Natural killer cell treated with Interleukin-12 subunit alpha and Interleukin-12 subunit beta and Interleukin-15 and Interleukin-18, amount 100 ng/mL, for 72 hours (primary cell): ENCODE results near the gene ADAM12. TPM values are rescaled to one million over a fixed set of nuclear protein-coding genes. Genes with fewer than 3 reads are reported as not detected.
"Not testable (repeated sequence)": the region's sequence is repeated elsewhere in the genome, so short reads cannot be mapped to it uniquely, and the experiment has no call there.

ENCODE experiments used
- ATAC-seq, 2 donors: fragments of 150-1000 bp; cut with Tn5 transposase in 1 of 2; sonication (Bioruptor Pico), chemical (Tn5 transposase) in 1 of 2; 2 replicates each; pipeline ENCODE4 v1.10.0; 2021
- DNase-seq: peaks from one replicate; pipeline ENCODE4 v3.0.0; 2022; ENCODE audit warnings: low spot score
- H3K27ac Mint-ChIP-seq, 2 donors: 1 replicate in 1 of 2; 2 replicates in 1 of 2; pipeline ENCODE4 v1.8.0; 2022; ENCODE audit warnings: mixed read lengths in 2 of 2, mild to moderate bottlenecking in 1 of 2, moderate library complexity in 1 of 2
- H3K27me3 Mint-ChIP-seq, 2 donors: 1 replicate in 1 of 2; 2 replicates in 1 of 2; pipeline ENCODE4 v1.8.0; 2022; ENCODE audit warnings: mixed read lengths in 2 of 2
- H3K36me3 Mint-ChIP-seq: one replicate; pipeline ENCODE4 v1.8.0; 2022; ENCODE audit warnings: mixed read lengths
- H3K4me1 Mint-ChIP-seq, 2 donors: 1 replicate in 1 of 2; 2 replicates in 1 of 2; pipeline ENCODE4 v1.8.0; 2022; ENCODE audit warnings: low read depth in 2 of 2, mixed read lengths in 2 of 2, mild to moderate bottlenecking in 1 of 2
- H3K4me3 Mint-ChIP-seq: one replicate; pipeline ENCODE4 v1.8.0; 2022; ENCODE audit warnings: mixed read lengths
- H3K9me3 Mint-ChIP-seq: 2 replicates; pipeline ENCODE4 v1.8.0; 2022; ENCODE audit warnings: mixed read lengths
- total RNA-seq, 2 donors: library from RNA; stranded (reverse); gene quantifications; one replicate each; pipeline ENCODE4 v1.2.3, GENCODE V29; 2022

The ADAM12 gene
- total RNA-seq, 2 donors from 2014 or later, result 0.06 to 0.48 TPM

- no peak for ATAC-seq
- Mint-ChIP-seq H3K4me3 (no peak overlapping the region), H3K27ac (no peak overlapping the region), H3K36me3 (no peaks in the 10 kb centered on the region), H3K4me1 (no peaks in the 10 kb centered on the region), H3K27me3 (peaks cover 24 to 27% of the 10 kb centered on the region in 2 donors), H3K9me3 (no peaks in the 10 kb centered on the region)
- DNase-seq, result no peak
Measured at GRCh38 chr10:126394948-126395347, 6.7 kb upstream of the ADAM12 start.

- no peaks in the 10 kb centered on the region for H3K4me1 Mint-ChIP-seq
Measured at GRCh38 chr10:126393076-126393475, 4.8 kb upstream of the ADAM12 start.

GRCh38 chr10:126392469-126392868 lies 4.2 kb upstream of the ADAM12 start:
- Mint-ChIP-seq H3K9me3 (no peaks in the 10 kb centered on the region), H3K4me1 (no peaks in the 10 kb centered on the region), H3K27me3 (peaks cover 27 to 28% of the 10 kb centered on the region in 2 donors), H3K36me3 (no peaks in the 10 kb centered on the region), H3K27ac (no peak overlapping the region), H3K4me3 (no peak overlapping the region)
- ATAC-seq (no peak), DNase-seq (no peak)

More at GRCh38 chr10:126393076-126393475, 4.8 kb upstream of the ADAM12 start:
- no peaks in the 10 kb centered on the region for H3K9me3 Mint-ChIP-seq
- H3K27ac Mint-ChIP-seq, result no peak overlapping the region
- H3K36me3 Mint-ChIP-seq, result no peaks in the 10 kb centered on the region
- peaks cover 26 to 27% of the 10 kb centered on the region in 2 donors for H3K27me3 Mint-ChIP-seq
- ATAC-seq, result no peak
- no peak overlapping the region for H3K4me3 Mint-ChIP-seq
- no peak for DNase-seq

- H3K36me3 Mint-ChIP-seq, result peaks cover 3% of the 10 kb centered on the region
- no peaks in the 10 kb centered on the region for H3K9me3 Mint-ChIP-seq
- H3K27me3 Mint-ChIP-seq, result peaks cover 30 to 31% of the 10 kb centered on the region in 2 donors
- no peak overlapping the region for H3K27ac Mint-ChIP-seq
- ATAC-seq, result no peak
- DNase-seq, result no peak
- H3K4me3 Mint-ChIP-seq, result no peak overlapping the region
- H3K4me1 Mint-ChIP-seq, result peaks cover 3% of the 10 kb centered on the region in 2 donors
Measured at GRCh38 chr10:126392068-126392467, 3.8 kb upstream of the ADAM12 start.

GRCh38 chr10:126391192-126391885 lies 3.1 kb upstream of the ADAM12 start:
- ATAC-seq, result no peak
- no peak for DNase-seq
- no peak overlapping the region for H3K4me3 Mint-ChIP-seq

GRCh38 chr10:126390324-126390723 lies 2.0 kb upstream of the ADAM12 start:
- ATAC-seq, result no peak
- Mint-ChIP-seq H3K9me3 (no peaks in the 10 kb centered on the region), H3K27me3 (peaks cover 38 to 39% of the 10 kb centered on the region in 2 donors), H3K27ac (no peak overlapping the region), H3K36me3 (peaks cover 8% of the 10 kb centered on the region), H3K4me3 (no peak overlapping the region), H3K4me1 (peaks cover 7% of the 10 kb centered on the region in 2 donors)
- DNase-seq, result no peak

More at GRCh38 chr10:126391192-126391885, 3.1 kb upstream of the ADAM12 start:
- Mint-ChIP-seq H3K27me3 (peaks cover 32 to 38% of the 10 kb centered on the region in 2 donors), H3K4me1 (peaks cover 7% of the 10 kb centered on the region in 2 donors), H3K36me3 (peaks cover 8% of the 10 kb centered on the region), H3K27ac (no peak overlapping the region), H3K9me3 (no peaks in the 10 kb centered on the region)

GRCh38 chr10:126387041-126387921 lies 996 bp downstream of the ADAM12 start:
- H3K4me3 Mint-ChIP-seq, result peak overlapping the region; percentile 82
- H3K27me3 Mint-ChIP-seq, result peaks cover 45 to 51% of the 10 kb centered on the region in 2 donors
- peak overlapping the region in 1 of 2 donors; percentile 38 for H3K27ac Mint-ChIP-seq
- DNase-seq (no peak), ATAC-seq (no peak)
- peaks cover 7% of the 10 kb centered on the region in 2 donors for H3K4me1 Mint-ChIP-seq
- peaks cover 8% of the 10 kb centered on the region for H3K36me3 Mint-ChIP-seq
- no peaks in the 10 kb centered on the region for H3K9me3 Mint-ChIP-seq

GRCh38 chr10:126384269-126384873 lies 3.9 kb downstream of the ADAM12 start:
- Mint-ChIP-seq H3K9me3 (no peaks in the 10 kb centered on the region), H3K27ac (no peak overlapping the region), H3K27me3 (peaks cover 30 to 36% of the 10 kb centered on the region in 2 donors), H3K4me1 (peaks cover 7% of the 10 kb centered on the region in 2 donors), H3K36me3 (peaks cover 8% of the 10 kb centered on the region), H3K4me3 (no peak overlapping the region)
- DNase-seq (no peak), ATAC-seq (no peak)

GRCh38 chr10:126380352-126381076 lies 7.8 kb downstream of the ADAM12 start:
- no peak overlapping the region for H3K27ac Mint-ChIP-seq
- H3K9me3 Mint-ChIP-seq, result peaks cover 3% of the 10 kb centered on the region
- DNase-seq (no peak), ATAC-seq (no peak)
- no peaks in the 10 kb centered on the region for H3K36me3 Mint-ChIP-seq
- H3K4me1 Mint-ChIP-seq, result no peaks in the 10 kb centered on the region
- H3K4me3 Mint-ChIP-seq, result no peak overlapping the region
- peaks cover 16% of the 10 kb centered on the region in 2 donors for H3K27me3 Mint-ChIP-seq

- not testable (repeated sequence) for H3K36me3 Mint-ChIP-seq, H3K4me1 Mint-ChIP-seq, H3K4me3 Mint-ChIP-seq
Measured at GRCh38 chr10:126379166-126379565, 9.1 kb downstream of the ADAM12 start.

GRCh38 chr10:126376956-126377355 lies 11.3 kb downstream of the ADAM12 start:
- no peaks in the 10 kb centered on the region for H3K4me1 Mint-ChIP-seq
- peaks cover 5% of the 10 kb centered on the region for H3K36me3 Mint-ChIP-seq
- peaks cover 20 to 25% of the 10 kb centered on the region in 2 donors for H3K27me3 Mint-ChIP-seq
- no peak for DNase-seq
- no peak for ATAC-seq
- peaks cover 7% of the 10 kb centered on the region for H3K9me3 Mint-ChIP-seq
- H3K27ac Mint-ChIP-seq, result no peak overlapping the region
- H3K4me3 Mint-ChIP-seq, result no peak overlapping the region

More at GRCh38 chr10:126379166-126379565, 9.1 kb downstream of the ADAM12 start:
- peaks cover 15 to 20% of the 10 kb centered on the region in 2 donors for H3K27me3 Mint-ChIP-seq
- not testable (repeated sequence) for DNase-seq, H3K27ac Mint-ChIP-seq, H3K9me3 Mint-ChIP-seq, ATAC-seq

GRCh38 chr10:126375926-126376554 lies 12.2 kb downstream of the ADAM12 start:
- H3K4me1 Mint-ChIP-seq, result no peaks in the 10 kb centered on the region
- ATAC-seq, result no peak
- peaks cover 7% of the 10 kb centered on the region for H3K9me3 Mint-ChIP-seq
- H3K36me3 Mint-ChIP-seq, result peaks cover 5% of the 10 kb centered on the region
- H3K4me3 Mint-ChIP-seq, result no peak overlapping the region
- H3K27me3 Mint-ChIP-seq, result peaks cover 20 to 28% of the 10 kb centered on the region in 2 donors
- H3K27ac Mint-ChIP-seq, result no peak overlapping the region
- no peak for DNase-seq

GRCh38 chr10:126375299-126375698 lies 13.0 kb downstream of the ADAM12 start:
- Mint-ChIP-seq H3K36me3 (peaks cover 5% of the 10 kb centered on the region), H3K9me3 (peaks cover 7% of the 10 kb centered on the region), H3K27me3 (peaks cover 20 to 32% of the 10 kb centered on the region in 2 donors), H3K4me3 (no peak overlapping the region), H3K4me1 (no peaks in the 10 kb centered on the region), H3K27ac (no peak overlapping the region)
- no peak for DNase-seq
- no peak for ATAC-seq
